ENCODE measurements around the gene SLC10A7. TPM values are rescaled to one million over a fixed set of nuclear protein-coding genes. Genes with fewer than 3 reads are reported as not detected.
A peak's percentile ranks its signal among the peaks of the same experiment; 100 is the strongest.

SLC10A7 gene
- total and polyA plus RNA-seq, 9 of the 15 experiments (the other 6 are each of a cell fraction or from before 2014, with no cell fraction given) = 6.4 to 22.8 (median 16.1) TPM

DNA sequence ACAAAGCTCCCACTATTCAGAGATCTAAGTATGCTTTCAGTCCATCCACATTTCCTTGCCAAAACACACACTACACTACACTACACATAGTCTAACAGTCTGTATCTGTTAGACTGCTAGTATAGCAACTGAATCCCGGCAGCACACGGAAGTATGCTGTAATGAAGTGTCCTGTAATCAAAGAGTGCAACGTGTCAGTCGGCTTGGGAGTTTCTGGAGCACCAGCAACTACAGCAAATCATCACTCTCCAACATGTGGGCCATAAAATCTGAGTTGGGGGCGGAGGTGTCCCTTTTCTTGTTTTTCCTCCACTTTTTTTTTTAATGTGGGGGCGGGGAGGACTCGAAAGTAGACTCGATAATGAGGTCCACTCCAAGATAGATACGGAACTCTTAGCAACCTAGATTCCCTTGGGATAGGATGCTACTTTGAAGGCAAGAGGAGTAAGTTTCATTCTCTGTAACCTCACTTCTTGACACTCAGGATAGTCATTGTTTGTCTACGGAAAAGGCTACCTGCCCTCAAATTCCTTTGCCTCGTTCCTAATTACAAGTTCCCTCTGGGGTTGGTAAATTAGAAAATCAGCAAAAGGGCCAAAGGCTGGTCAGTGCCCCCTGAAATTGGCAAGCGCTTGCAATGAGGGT is 722 bp downstream of the SLC10A7 start (continued):
- TF ChIP-seq NFYB (IDR thresholded peaks at IDR 0.05; ENCODE audit: extremely low read depth, insufficient read length) (no peak), XRCC4 (IDR thresholded peaks at IDR 0.05; ENCODE audit: extremely low read depth, insufficient read depth, insufficient read length) (no peak), CC2D1A (IDR thresholded peaks at IDR 0.05) (no peak), CTBP1 (IDR thresholded peaks at IDR 0.05; ENCODE audit: borderline replicate concordance) (peak; percentile 40; the same call in 1 of the 2 replicates), CREM (IDR thresholded peaks at IDR 0.05; ENCODE audit: low read depth) (peak; percentile 58), IRF2 (CRISPR knock-in tag; IDR thresholded peaks at IDR 0.05) (no peak), MBD1 (CRISPR knock-in tag; IDR thresholded peaks at IDR 0.05) (no peak), ZNF347 (CRISPR knock-in tag; IDR thresholded peaks at IDR 0.05; ENCODE audit: low read depth) (no peak), HMBOX1 (IDR thresholded peaks at IDR 0.05) (peak; percentile 91), ZNF143 (CRISPR knock-in tag; IDR thresholded peaks at IDR 0.05) (no peak), PTBP1 (IDR thresholded peaks at IDR 0.05; ENCODE audit: low read depth, low read length) (no peak), EP300 (IDR thresholded peaks at IDR 0.05; ENCODE audit: low read length) (no peak), DPF2 (IDR thresholded peaks at IDR 0.05) (peak; percentile 19; the same call in 1 of the 2 replicates), ELF2 (CRISPR knock-in tag; IDR thresholded peaks at IDR 0.05) (no peak), ZNF316 (IDR thresholded peaks at IDR 0.05) (no peak), BACH1 (tag; IDR thresholded peaks at IDR 0.05) (no peak), NR2C2 (CRISPR knock-in tag; IDR thresholded peaks at IDR 0.05) (no peak), NR2C2 (tag; IDR thresholded peaks at IDR 0.05) (no peak), CREBBP (IDR thresholded peaks at IDR 0.05; ENCODE audit: low read depth, low read length) (no peak), ZNF384 (IDR thresholded peaks at IDR 0.05; ENCODE audit: low read depth, low read length) (peak; percentile 82)
- TF ChIP-seq, protein P1, sequence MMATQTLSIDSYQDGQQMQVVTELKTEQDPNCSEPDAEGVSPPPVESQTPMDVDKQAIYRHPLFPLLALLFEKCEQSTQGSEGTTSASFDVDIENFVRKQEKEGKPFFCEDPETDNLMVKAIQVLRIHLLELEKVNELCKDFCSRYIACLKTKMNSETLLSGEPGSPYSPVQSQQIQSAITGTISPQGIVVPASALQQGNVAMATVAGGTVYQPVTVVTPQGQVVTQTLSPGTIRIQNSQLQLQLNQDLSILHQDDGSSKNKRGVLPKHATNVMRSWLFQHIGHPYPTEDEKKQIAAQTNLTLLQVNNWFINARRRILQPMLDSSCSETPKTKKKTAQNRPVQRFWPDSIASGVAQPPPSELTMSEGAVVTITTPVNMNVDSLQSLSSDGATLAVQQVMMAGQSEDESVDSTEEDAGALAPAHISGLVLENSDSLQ (IDR thresholded peaks at IDR 0.05) = peak; percentile 26; the same call in 1 of the 2 replicates
- TF ChIP-seq, protein P2, sequence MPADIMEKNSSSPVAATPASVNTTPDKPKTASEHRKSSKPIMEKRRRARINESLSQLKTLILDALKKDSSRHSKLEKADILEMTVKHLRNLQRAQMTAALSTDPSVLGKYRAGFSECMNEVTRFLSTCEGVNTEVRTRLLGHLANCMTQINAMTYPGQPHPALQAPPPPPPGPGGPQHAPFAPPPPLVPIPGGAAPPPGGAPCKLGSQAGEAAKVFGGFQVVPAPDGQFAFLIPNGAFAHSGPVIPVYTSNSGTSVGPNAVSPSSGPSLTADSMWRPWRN (IDR thresholded peaks at IDR 0.05; ENCODE audit: low read depth) = no peak
- TF ChIP-seq, protein P3, sequence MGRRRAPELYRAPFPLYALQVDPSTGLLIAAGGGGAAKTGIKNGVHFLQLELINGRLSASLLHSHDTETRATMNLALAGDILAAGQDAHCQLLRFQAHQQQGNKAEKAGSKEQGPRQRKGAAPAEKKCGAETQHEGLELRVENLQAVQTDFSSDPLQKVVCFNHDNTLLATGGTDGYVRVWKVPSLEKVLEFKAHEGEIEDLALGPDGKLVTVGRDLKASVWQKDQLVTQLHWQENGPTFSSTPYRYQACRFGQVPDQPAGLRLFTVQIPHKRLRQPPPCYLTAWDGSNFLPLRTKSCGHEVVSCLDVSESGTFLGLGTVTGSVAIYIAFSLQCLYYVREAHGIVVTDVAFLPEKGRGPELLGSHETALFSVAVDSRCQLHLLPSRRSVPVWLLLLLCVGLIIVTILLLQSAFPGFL (CRISPR knock-in tag; IDR thresholded peaks at IDR 0.05) = no peak
- TF ChIP-seq, protein P4, sequence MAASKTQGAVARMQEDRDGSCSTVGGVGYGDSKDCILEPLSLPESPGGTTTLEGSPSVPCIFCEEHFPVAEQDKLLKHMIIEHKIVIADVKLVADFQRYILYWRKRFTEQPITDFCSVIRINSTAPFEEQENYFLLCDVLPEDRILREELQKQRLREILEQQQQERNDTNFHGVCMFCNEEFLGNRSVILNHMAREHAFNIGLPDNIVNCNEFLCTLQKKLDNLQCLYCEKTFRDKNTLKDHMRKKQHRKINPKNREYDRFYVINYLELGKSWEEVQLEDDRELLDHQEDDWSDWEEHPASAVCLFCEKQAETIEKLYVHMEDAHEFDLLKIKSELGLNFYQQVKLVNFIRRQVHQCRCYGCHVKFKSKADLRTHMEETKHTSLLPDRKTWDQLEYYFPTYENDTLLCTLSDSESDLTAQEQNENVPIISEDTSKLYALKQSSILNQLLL (CRISPR knock-in tag; IDR thresholded peaks at IDR 0.05; ENCODE audit: borderline replicate concordance) = no peak

All from K562 (cell line).